Endometrial microvascular endothelial cells (primary cell): Measurements from ENCODE around the gene TRIM37. TPM values are rescaled to one million over a fixed set of nuclear protein-coding genes. Genes with fewer than 3 reads are reported as not detected.
"Not testable (repeated sequence)": the region's sequence is repeated elsewhere in the genome, so short reads cannot be mapped to it uniquely, and the experiment has no call there.

Experiments
- in situ Hi-C: cut with HindIII; loops from 2 replicates; pipeline ENCODE4 v1.10.0; 2017; ENCODE audit warnings: low sequenced_read_pairs, low pct_unique_long_range_greater_than_20kb; ENCODE audit errors: inconsistent ontology term
- total RNA-seq: library from RNA; depleted of rRNA; stranded (reverse); fragments of >200 nt; gene quantifications from one replicate; pipeline ENCODE4 v1.2.3, GENCODE V29; 2015; ENCODE audit errors: inconsistent ontology term

Gene TRIM37, protein sequence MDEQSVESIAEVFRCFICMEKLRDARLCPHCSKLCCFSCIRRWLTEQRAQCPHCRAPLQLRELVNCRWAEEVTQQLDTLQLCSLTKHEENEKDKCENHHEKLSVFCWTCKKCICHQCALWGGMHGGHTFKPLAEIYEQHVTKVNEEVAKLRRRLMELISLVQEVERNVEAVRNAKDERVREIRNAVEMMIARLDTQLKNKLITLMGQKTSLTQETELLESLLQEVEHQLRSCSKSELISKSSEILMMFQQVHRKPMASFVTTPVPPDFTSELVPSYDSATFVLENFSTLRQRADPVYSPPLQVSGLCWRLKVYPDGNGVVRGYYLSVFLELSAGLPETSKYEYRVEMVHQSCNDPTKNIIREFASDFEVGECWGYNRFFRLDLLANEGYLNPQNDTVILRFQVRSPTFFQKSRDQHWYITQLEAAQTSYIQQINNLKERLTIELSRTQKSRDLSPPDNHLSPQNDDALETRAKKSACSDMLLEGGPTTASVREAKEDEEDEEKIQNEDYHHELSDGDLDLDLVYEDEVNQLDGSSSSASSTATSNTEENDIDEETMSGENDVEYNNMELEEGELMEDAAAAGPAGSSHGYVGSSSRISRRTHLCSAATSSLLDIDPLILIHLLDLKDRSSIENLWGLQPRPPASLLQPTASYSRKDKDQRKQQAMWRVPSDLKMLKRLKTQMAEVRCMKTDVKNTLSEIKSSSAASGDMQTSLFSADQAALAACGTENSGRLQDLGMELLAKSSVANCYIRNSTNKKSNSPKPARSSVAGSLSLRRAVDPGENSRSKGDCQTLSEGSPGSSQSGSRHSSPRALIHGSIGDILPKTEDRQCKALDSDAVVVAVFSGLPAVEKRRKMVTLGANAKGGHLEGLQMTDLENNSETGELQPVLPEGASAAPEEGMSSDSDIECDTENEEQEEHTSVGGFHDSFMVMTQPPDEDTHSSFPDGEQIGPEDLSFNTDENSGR
- 63.7 TPM for total RNA-seq

- in situ Hi-C loops = no loop called here
These were observed at the start of gene TRIM37 for GRCh38 chr17:59106463-59107305. Gene TRIM37 (minus strand): TSS chr17:59106880. CDS start chr17:59106461, 419 bp downstream.

DNA sequence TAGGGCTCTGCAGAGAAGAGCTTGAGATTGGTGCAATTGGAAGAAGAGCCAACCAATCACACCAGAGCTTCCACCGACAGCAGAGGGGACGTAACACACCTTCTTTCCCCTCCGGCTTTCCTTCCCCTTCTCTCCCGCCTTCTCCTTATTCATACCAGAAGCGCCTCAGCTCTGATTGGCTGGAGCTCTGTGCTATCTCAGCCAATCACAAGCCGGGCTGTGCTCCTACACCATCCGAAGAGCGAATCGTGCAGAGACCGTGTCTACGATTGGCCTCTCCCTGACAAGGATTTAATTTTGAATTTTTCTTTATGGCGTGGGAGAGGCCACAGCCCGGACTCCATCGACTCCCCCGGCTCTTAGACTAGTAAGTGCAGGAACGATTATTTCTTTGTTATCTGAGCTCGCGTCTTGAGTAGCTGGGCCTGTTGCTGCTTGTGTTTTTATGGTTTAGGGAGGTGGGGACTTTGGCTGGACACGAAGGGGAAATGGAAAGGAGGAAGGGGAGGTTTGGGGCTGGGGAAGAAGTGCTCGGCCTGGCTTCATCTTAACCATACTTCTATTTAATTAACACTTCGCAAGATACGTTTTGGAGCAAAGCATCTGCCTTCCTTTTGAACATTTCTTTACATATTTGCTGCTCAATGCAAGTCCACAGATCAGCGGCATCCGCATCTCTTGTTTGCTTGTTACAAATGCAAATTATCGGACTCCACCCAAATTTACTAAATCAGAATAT, 48.9 kb upstream of the TRIM37 start, which contains the start of gene PRR11:
PRR11 (plus strand) TSS at position 308 of the 739 bp plus-strand sequence. CDS start 14,007 bp downstream, outside the sequence.
- in situ Hi-C loops = no loop called here

DNA sequence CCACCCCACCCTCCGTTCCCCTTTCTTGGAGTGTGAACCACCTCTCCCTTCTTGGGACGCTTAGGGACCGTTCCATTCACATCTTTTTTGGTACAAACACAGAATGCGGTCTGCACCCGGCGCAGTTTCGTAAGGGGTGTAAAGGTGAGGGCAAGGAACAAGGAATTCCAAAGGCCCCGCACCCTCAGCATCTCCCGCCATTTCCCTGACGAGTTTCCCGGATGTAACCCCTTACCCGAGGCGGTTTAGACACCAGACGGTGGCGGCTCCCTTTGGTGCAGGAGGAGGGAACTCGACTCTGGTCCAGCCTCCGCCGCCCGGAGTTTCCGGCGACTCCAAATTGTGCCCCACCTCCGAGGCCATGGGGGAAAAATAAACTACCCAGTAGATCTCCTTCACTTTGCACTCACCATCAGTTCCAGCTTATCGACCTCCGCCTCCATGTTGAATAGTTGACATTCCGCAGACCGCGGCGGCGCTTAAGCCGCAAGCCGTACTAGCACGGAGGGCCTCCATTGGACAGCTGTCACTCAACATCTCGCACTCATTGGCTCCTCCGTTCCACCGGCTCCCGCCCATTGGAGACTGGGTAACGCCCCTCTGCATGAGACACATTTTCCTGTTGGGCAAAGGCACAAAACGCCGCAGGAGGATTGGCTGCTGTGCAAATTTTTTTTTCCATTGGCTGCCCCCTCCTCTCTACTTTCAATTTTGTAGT, 48.2 kb upstream of the TRIM37 start, which contains the start of gene SKA2:
SKA2 (minus strand) TSS at position 466 of the 718 bp plus-strand sequence; CDS start at position 443, 23 bp downstream.
- in situ Hi-C loops = no loop called here

GRCh38 chr17:59154292-59154720, 47.6 kb upstream of the TRIM37 start:
- in situ Hi-C loops = no loop called here

GRCh38 chr17:59152925-59153324, 46.2 kb upstream of the TRIM37 start:
- in situ Hi-C loops = no loop called here

DNA sequence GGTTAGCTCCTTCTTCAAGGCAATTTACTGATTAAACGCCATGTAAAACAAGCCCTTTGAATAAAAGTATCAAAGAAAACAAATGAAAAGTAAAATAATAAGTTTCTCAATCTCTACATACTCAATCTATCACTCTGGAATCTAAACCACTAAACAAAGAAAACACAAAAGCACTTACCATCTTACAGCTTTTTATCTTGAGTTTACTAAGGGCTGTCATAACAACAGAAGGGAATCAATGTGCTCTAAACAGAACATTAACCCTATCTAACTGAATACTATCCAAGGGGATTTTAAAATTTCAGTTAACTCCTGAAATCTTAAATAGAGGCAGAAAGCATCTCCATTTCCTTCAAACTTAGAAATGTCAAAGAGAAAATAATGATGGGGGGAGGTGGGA, 44.9 kb upstream of the TRIM37 start:
- in situ Hi-C loops = no loop called here

GRCh38 chr17:59151006-59151405, 44.3 kb upstream of the TRIM37 start:
- in situ Hi-C loops = no loop called here

DNA sequence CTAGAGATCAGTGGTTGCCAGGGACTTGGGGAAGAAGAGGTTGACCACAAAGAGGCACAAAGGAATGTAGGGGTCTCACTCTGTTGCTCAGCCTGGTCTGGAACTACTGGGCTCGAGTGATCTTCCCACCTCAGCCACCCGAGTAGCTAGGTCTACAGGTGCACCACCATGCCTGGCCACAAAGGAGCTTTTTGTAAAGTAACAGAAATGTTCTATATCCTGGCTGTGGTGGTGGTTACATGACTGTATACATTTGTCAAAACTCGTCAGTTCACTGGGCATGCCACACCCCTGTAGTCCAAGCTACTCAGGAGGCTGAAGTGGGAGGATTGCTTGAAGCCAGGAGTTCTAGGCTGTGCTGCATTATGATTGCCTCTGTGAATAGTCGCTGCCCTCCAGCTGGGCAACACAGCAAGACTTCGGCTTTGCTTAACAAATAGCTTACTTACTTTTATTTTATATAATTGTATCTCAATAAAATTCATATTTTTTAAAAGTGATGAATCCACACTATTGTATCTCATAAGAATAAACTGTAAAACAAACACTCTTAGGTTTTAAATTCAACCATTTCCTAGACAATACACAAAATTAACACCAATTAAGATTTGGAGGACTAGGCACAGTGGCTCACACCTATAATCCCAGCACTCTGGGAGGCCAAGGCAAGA, 43.3 kb upstream of the TRIM37 start:
- in situ Hi-C loops = no loop called here

DNA sequence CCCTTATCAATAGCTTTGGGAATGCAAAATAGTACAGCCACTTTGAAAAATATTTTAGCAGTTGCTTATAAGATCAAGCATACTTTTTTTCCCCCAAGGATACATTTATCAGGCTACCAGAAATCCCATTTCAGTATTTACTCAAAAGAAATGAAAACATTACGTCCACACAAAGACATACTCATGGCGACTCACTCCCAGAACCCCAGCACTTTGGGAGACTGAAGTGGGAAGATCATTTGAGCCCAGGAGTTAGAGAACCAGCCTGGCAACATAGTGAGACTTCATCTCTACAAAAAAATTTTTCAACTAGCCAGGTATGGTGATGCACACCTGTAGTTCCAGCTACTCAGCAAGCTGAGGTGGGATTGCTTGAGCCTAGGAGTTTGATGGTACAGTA, 42.4 kb upstream of the TRIM37 start:
- in situ Hi-C loops = no loop called here

GRCh38 chr17:59145571-59146096, 39.0 kb upstream of the TRIM37 start:
- in situ Hi-C loops = no loop called here

DNA sequence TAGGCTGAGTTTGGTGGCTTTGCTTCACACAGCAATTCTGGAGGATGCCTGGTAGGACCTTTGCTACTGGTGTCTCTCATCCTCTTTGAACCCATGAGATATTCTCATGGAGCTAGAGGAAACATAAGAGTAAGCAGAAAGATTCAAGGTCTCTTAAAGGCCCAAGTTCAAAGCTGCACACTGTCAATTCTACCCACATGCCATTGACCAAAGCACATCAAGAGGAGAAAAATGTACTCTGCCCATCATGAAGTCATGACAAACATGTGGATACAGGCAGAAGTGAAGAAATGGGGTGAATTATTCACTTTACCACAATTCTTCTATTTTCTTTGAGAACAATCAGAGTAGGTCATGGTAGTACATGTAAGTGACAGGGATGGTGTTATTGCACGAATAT, 35.2 kb upstream of the TRIM37 start:
- in situ Hi-C loops = no loop called here

- in situ Hi-C loops = no loop called here
These were observed 33.3 kb upstream of the TRIM37 start for GRCh38 chr17:59139939-59140338.

DNA sequence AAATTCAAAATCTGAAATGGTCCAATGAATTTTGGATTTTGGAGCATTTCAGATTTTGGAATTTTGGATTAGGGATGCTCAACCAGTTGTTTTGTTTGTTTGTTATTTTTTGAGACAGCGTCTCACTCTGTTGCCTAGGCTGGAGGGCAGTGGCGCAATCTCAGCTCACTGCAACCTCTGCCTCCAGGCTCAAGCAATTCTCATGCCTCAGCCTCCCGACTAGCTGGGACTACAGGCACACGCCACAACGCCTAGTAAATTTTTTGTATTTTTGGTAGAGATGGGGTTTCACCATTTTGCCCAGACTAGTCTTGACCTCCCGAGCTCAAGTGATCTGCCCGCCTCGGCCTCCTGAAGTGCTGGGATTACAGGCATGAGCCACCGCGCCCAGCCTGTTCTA, 31.7 kb upstream of the TRIM37 start:
- in situ Hi-C loops = not testable (repeated sequence)

GRCh38 chr17:59131131-59131530, 24.5 kb upstream of the TRIM37 start:
- in situ Hi-C loops = no loop called here

DNA sequence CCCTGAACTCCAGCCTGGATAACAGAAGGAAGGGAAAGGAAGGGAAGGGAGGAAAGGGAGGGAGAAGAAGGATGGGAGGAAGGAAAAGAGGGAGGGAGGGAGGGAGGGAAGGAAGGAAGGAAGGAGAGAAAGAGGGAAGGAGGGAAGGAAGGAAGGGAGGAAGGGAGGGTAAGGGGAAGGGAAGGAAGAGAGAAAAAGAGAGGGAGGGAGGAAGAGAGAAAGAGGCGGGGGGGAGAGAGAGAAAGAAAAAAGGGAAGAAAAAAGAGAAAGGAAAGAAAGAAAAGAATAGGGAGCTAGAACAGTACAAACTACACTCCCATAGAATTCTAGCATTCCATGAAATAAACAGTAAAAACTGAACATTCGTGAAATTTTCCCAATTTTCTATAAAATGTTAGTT, 23.1 kb upstream of the TRIM37 start:
- in situ Hi-C loops = no loop called here

- in situ Hi-C loops = no loop called here
These were observed 20.2 kb upstream of the TRIM37 start for GRCh38 chr17:59126809-59127417.
